H7 (cell line): ENCODE results near the gene SNX19. TPM values are rescaled to one million over a fixed set of nuclear protein-coding genes. Genes with fewer than 3 reads are reported as not detected.
A peak's percentile ranks its signal among the peaks of the same experiment; 100 is the strongest.

Experiments
- DNase-seq: peaks from one replicate; pipeline ENCODE4 v3.0.0; 2012
- H3K27me3 ChIP-seq: 2 replicates; pipeline ENCODE4 v1.6.0; 2011; ENCODE audit warnings: mild to moderate bottlenecking, low read length; ENCODE audit not compliant: control insufficient read depth, insufficient read depth
- H3K36me3 ChIP-seq: replicated peaks from 2 replicates; pipeline ENCODE4 v1.5.1; 2011; ENCODE audit warnings: low read length; ENCODE audit not compliant: control insufficient read depth, insufficient read depth
- H3K4me3 ChIP-seq: 2 replicates; pipeline ENCODE4 v1.5.1; 2011; ENCODE audit warnings: low read depth, mild to moderate bottlenecking, control low read depth, low read length, moderate library complexity; ENCODE audit not compliant: insufficient read depth
- total RNA-seq: library from RNA; depleted of rRNA; stranded (reverse); fragments of >200 nt; shearing (Covaris generic); gene quantifications from 2 replicates; pipeline ENCODE4 v1.2.3, GENCODE V29; 2014

SNX19 gene
- total RNA-seq, 1 experiment from 2014 or later, result 22.7 TPM

- Histone ChIP-seq H3K36me3 (no peaks in the 10 kb centered on the region; the same call in 1 of the 2 replicates), H3K27me3 (peaks cover 8% of the 10 kb centered on the region), H3K4me3 (peak overlapping the region; percentile 79)
- DNase-seq, result no peak
Measured at GRCh38 chr11:130915603-130916237, 559 bp downstream of the SNX19 start.

GRCh38 chr11:130913268-130913667, 3.0 kb downstream of the SNX19 start:
- H3K4me3 ChIP-seq, result no peak overlapping the region
- no peak for DNase-seq
- no peaks in the 10 kb centered on the region; the same call in 1 of the 2 replicates for H3K36me3 ChIP-seq
- H3K27me3 ChIP-seq, result peaks cover 8% of the 10 kb centered on the region

GRCh38 chr11:130912552-130912951, 3.7 kb downstream of the SNX19 start:
- Histone ChIP-seq H3K36me3 (peaks cover 5% of the 10 kb centered on the region), H3K27me3 (peaks cover 7% of the 10 kb centered on the region), H3K4me3 (no peak overlapping the region)
- no peak for DNase-seq

GRCh38 chr11:130911306-130911705, 5.0 kb downstream of the SNX19 start:
- H3K36me3 ChIP-seq, result peaks cover 5% of the 10 kb centered on the region
- H3K4me3 ChIP-seq, result no peak overlapping the region
- peak; percentile 23 for DNase-seq
- no peaks in the 10 kb centered on the region for H3K27me3 ChIP-seq

DNA sequence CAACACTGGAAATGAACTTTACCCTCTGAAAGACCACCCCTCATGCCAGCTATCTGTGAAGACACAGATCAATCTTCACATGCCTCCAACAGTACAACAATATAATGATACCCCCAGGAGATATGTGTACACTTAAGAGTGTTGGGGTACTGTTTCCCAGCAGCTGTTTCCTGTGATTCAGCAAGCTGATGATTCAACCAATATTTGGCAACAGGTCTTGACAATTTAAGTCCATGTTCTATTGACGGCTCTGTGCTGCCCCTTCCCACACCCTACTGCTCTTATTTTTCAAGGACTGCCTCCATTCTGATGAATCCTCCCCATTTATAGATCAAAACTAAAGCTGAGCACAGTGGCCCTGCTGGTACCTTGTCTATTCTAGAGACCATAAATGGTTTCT, 6.6 kb downstream of the SNX19 start:
- Histone ChIP-seq H3K36me3 (peaks cover 10% of the 10 kb centered on the region), H3K4me3 (no peak overlapping the region)
- no peak for DNase-seq

GRCh38 chr11:130908770-130909625, 7.3 kb downstream of the SNX19 start:
- no peak for DNase-seq
- no peak overlapping the region for H3K4me3 ChIP-seq
- no peaks in the 10 kb centered on the region for H3K27me3 ChIP-seq
- peaks cover 12% of the 10 kb centered on the region for H3K36me3 ChIP-seq

More for the DNA sequence above, 6.6 kb downstream of the SNX19 start:
- H3K27me3 ChIP-seq, result no peaks in the 10 kb centered on the region

DNA sequence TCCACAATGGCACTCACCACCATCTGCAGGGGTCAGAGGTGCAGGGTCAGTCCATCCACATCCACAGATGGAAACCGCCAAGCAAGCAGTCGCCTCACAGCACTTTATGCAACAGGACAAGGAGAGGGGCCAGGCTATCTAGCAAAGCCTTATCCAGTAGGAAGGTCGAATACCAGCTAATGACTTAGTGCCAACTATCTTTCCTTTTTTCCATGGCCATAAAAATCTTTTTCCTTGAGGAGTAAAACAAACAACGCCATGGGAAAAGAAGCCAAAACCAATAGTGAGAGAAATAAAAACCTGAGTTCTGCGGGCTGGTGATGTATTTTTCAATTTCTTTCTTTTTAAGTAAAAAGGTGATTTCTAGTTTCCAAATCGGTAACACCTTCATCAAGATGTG, 8.2 kb downstream of the SNX19 start:
- no peaks in the 10 kb centered on the region for H3K27me3 ChIP-seq

DNA sequence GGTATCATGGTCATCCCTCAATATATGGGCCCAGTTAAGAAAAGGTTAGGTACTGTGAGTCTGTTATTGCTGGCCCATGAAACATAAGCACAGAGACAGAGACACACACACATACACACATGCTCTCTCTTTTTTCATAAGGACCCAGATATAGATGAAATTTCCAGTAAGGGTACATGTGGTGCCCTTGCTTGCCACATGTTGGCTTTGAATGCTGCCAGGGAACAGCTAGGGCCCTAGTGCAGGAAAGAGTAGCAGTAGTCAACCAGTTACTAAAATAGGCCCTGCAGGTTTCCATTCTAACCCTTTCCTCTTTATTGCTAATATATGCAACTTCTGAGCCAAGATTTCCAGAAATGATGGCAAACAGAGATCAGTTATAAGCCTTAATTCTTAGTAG, 9.1 kb downstream of the SNX19 start:
- Histone ChIP-seq H3K4me3 (no peak overlapping the region), H3K36me3 (peaks cover 23% of the 10 kb centered on the region), H3K27me3 (no peaks in the 10 kb centered on the region)
- DNase-seq, result no peak

More for the DNA sequence above, 8.2 kb downstream of the SNX19 start:
- Histone ChIP-seq H3K4me3 (no peak overlapping the region), H3K36me3 (peaks cover 17% of the 10 kb centered on the region)
- no peak for DNase-seq

DNA sequence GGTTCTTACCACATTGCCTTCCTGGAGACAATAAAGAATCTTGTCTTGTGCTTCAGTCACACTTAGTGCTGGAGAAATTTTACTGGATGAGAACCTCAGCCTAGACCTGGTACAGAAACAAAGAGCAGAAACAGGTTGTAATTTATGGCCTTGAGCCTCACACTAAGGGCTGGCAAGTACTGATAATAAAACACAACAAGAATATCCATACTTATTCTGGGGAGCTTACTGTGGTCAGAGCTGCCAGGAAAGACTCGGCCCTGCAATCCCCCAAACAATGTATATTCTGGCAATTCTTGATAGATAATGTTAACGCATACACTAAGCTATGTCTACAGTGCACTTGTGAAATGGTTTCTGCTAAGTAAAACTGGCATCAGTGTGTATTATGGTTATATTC, 9.7 kb downstream of the SNX19 start:
- H3K27me3 ChIP-seq, result no peaks in the 10 kb centered on the region
- H3K36me3 ChIP-seq, result peaks cover 23% of the 10 kb centered on the region
- no peak overlapping the region for H3K4me3 ChIP-seq
- DNase-seq, result no peak

- Histone ChIP-seq H3K27me3 (no peaks in the 10 kb centered on the region), H3K36me3 (peaks cover 23% of the 10 kb centered on the region), H3K4me3 (no peak overlapping the region)
- DNase-seq, result no peak
Measured at GRCh38 chr11:130905512-130905911, 10.8 kb downstream of the SNX19 start.

- Histone ChIP-seq H3K27me3 (no peaks in the 10 kb centered on the region), H3K4me3 (no peak overlapping the region), H3K36me3 (peaks cover 24% of the 10 kb centered on the region)
- DNase-seq, result peak; percentile 29
Measured at GRCh38 chr11:130904380-130904779, 11.9 kb downstream of the SNX19 start.

GRCh38 chr11:130902380-130902779, 13.9 kb downstream of the SNX19 start:
- Histone ChIP-seq H3K36me3 (peaks cover 21% of the 10 kb centered on the region), H3K4me3 (no peak overlapping the region), H3K27me3 (no peaks in the 10 kb centered on the region)
- DNase-seq, result no peak

DNA sequence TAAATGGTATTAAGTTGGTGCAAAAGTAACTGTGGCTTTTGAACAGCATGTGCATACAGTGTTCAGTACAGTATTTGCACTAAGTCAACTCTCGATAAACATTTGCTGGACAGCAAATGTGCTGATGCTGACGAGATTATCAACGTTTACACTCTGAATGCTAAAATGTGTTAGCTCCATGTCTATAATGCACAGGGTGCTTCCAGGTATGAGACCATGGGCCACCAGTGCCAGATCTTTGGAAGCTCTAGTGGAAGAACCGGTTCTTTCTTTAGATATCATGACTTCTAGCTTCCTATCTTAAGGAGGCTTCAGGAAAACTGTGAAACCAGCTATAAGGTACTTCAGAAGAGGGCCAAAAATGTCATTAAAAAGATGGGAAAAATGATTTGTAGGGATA, 17.2 kb downstream of the SNX19 start:
- Histone ChIP-seq H3K4me3 (no peak overlapping the region), H3K27me3 (no peaks in the 10 kb centered on the region), H3K36me3 (peaks cover 16% of the 10 kb centered on the region)
- DNase-seq, result no peak

- Histone ChIP-seq H3K4me3 (no peak overlapping the region), H3K36me3 (peaks cover 6% of the 10 kb centered on the region), H3K27me3 (no peaks in the 10 kb centered on the region)
- no peak for DNase-seq
Measured at GRCh38 chr11:130897262-130898182, 18.8 kb downstream of the SNX19 start.
